Activated gamma-delta T cell treated with Interleukin-2 at 50 U/mL for 16 hours (primary cell): ENCODE results near the gene OSM.

ENCODE experiments used
- DNase-seq: peaks from one replicate; pipeline ENCODE4 v3.0.0-alpha.2; 2020

The OSM gene

GRCh38 chr22:30261134-30261533 is 5.5 kb downstream of the OSM start:
- no peak for DNase-seq

GRCh38 chr22:30260682-30261081 is 6.0 kb downstream of the OSM start:
- DNase-seq = no peak

- no peak for DNase-seq
Observed at GRCh38 chr22:30260276-30260675, 6.4 kb downstream of the OSM start.

GRCh38 chr22:30254314-30254713 is 12.3 kb downstream of the OSM start:
- DNase-seq = no peak

- no peak for DNase-seq
Observed at GRCh38 chr22:30253205-30253852, 13.3 kb downstream of the OSM start.

- no peak for DNase-seq
Observed at GRCh38 chr22:30252411-30253204, 14.0 kb downstream of the OSM start.

GRCh38 chr22:30251711-30252110 is 14.9 kb downstream of the OSM start:
- no peak for DNase-seq

GRCh38 chr22:30250661-30251267 is 15.9 kb downstream of the OSM start:
- no peak for DNase-seq

- no peak for DNase-seq
Observed at GRCh38 chr22:30250039-30250565, 16.5 kb downstream of the OSM start.

GRCh38 chr22:30249049-30250038 is 17.3 kb downstream of the OSM start:
- DNase-seq = no peak

GRCh38 chr22:30248484-30248883 is 18.2 kb downstream of the OSM start:
- DNase-seq = no peak

- DNase-seq = no peak
Observed at GRCh38 chr22:30247974-30248373, 18.7 kb downstream of the OSM start.

GRCh38 chr22:30247561-30247960 is 19.1 kb downstream of the OSM start:
- DNase-seq = no peak

GRCh38 chr22:30246814-30247376 is 19.8 kb downstream of the OSM start:
- no peak for DNase-seq

GRCh38 chr22:30245985-30246813 is 20.5 kb downstream of the OSM start, which contains the start of gene LIF:
TSS of gene LIF (minus strand) at chr22:30246759. CDS start at chr22:30246695, 64 bp downstream.
- DNase-seq = peak; percentile 28

- DNase-seq = no peak
Observed at GRCh38 chr22:30245181-30245984, 21.3 kb downstream of the OSM start.

GRCh38 chr22:30244641-30245040 is 22.0 kb downstream of the OSM start:
- no peak for DNase-seq

- no peak for DNase-seq
Observed at GRCh38 chr22:30244066-30244465, 22.6 kb downstream of the OSM start.

GRCh38 chr22:30243661-30244060 is 23.0 kb downstream of the OSM start:
- DNase-seq = no peak
